A673 (cell line): ENCODE results near the gene ELFN2. TPM values are rescaled to one million over a fixed set of nuclear protein-coding genes. Genes with fewer than 3 reads are reported as not detected.
"Not testable (repeated sequence)": the region's sequence is repeated elsewhere in the genome, so short reads cannot be mapped to it uniquely, and the experiment has no call there.

Experiments used
- BruUV-seq: library from RNA; stranded (reverse); fragments of 400-500 nt; replicated peaks from 2 replicates; lab custom pipeline; 2021; lab: Mats Ljungman, UMichigan
- CTCF ChIA-PET: fragments of 300-600 bp; sonication (Branson Sonifier 250); formaldehyde crosslinking; loops from one replicate; lab custom pipeline; 2022; ENCODE audit warnings: antibody characterized with exemption; lab: Charles Lee
- POLR2A ChIA-PET: fragments of 300-600 bp; sonication (Branson Sonifier 250); formaldehyde crosslinking; loops from one replicate; lab custom pipeline; 2022; ENCODE audit warnings: antibody characterized with exemption; ENCODE audit not compliant: low non-redundant PET; lab: Charles Lee
- DNase-seq: peaks from one replicate; pipeline ENCODE4 v3.0.0-alpha.2; 2015; ENCODE audit warnings: low spot score
- H3K27ac ChIP-seq: fragments of 200-600 bp; sonication (generic); 2 replicates; pipeline ENCODE4 v1.5.1; 2016; ENCODE audit warnings: mixed run types, low read depth, mild to moderate bottlenecking, mixed read lengths, antibody characterized with exemption, low read length; ENCODE audit not compliant: poor library complexity, severe bottlenecking
- H3K27me3 ChIP-seq: fragments of 200-600 bp; sonication (generic); replicated peaks from 2 replicates; pipeline ENCODE4 v1.6.1; 2017; ENCODE audit warnings: mixed run types, low read depth, mild to moderate bottlenecking, mixed read lengths, antibody characterized with exemption, low read length; ENCODE audit not compliant: insufficient read depth, poor library complexity
- H3K36me3 ChIP-seq: fragments of 200-600 bp; sonication (generic); 2 replicates; pipeline ENCODE4 v1.6.1; 2016; ENCODE audit warnings: mixed run types, mild to moderate bottlenecking, mixed read lengths, antibody characterized with exemption, low read length; ENCODE audit not compliant: insufficient read depth, poor library complexity, severe bottlenecking
- H3K4me1 ChIP-seq: fragments of 200-600 bp; sonication (generic); 2 replicates; pipeline ENCODE4 v1.6.1; 2017; ENCODE audit warnings: mixed run types, mild to moderate bottlenecking, mixed read lengths, antibody characterized with exemption, low read length; ENCODE audit not compliant: insufficient read depth, poor library complexity, severe bottlenecking
- H3K4me3 ChIP-seq: fragments of 200-600 bp; sonication (generic); 2 replicates; pipeline ENCODE4 v1.5.1; 2016; ENCODE audit warnings: low read depth, mixed run types, mild to moderate bottlenecking, mixed read lengths, low read length; ENCODE audit not compliant: poor library complexity, severe bottlenecking
- H3K9me3 ChIP-seq: fragments of 200-600 bp; sonication (generic); 2 replicates; pipeline ENCODE4 v1.6.1; 2016; ENCODE audit warnings: mixed run types, low read depth, mild to moderate bottlenecking, mixed read lengths, antibody characterized with exemption, low read length; ENCODE audit not compliant: poor library complexity, severe bottlenecking
- CTCF ChIP-seq: fragments of 300-800, 200-600 bp; sonication (generic); conservative IDR thresholded peaks from 2 replicates; pipeline ENCODE4 v1.5.1; 2017; ENCODE audit warnings: low read depth, mild to moderate bottlenecking, antibody characterized with exemption, low read length, moderate library complexity, mixed read lengths
- EZH2 ChIP-seq: fragments of 200-600 bp; sonication (generic); IDR thresholded peaks from 2 replicates; pipeline ENCODE4 v1.6.1; 2017; ENCODE audit warnings: borderline replicate concordance, low read depth, mild to moderate bottlenecking, mixed read lengths, antibody characterized with exemption, low read length; ENCODE audit not compliant: poor library complexity, severe bottlenecking
- intact Hi-C: fragments of 100-400 bp; cut with micrococcal nuclease; formaldehyde crosslinking; loops from one replicate; pipeline ENCODE4 v1.10.0; 2022; ENCODE audit not compliant: unreplicated experiment
- total RNA-seq: library from RNA; stranded (reverse); gene quantifications from 2 replicates; pipeline ENCODE4 v1.2.3, GENCODE V29; 2021

ELFN2 gene
- total RNA-seq, 1 experiment from 2014 or later, result not detected

DNA sequence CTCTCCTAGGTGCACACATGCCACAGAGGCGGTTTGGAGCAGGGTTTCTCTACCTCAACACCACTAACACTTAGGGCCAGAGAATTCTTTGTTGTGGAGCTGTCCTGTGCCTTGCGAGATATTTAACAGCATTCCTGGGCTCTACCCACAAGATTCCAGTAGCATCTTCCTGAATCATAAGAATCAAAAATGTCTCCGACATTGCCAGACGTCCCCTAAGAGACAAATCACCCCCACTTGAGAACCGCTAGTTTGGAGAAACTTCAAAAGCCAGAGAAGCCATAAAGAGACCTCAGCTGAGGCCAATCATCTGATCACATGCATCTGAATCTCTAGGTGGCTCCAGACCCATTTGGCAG lies 42.8 kb upstream of the ELFN2 start:
- intact Hi-C loops, result no loop called here
- TF ChIP-seq CTCF (no peak), EZH2 (no peak)
- CTCF ChIA-PET, result no interaction called here

DNA sequence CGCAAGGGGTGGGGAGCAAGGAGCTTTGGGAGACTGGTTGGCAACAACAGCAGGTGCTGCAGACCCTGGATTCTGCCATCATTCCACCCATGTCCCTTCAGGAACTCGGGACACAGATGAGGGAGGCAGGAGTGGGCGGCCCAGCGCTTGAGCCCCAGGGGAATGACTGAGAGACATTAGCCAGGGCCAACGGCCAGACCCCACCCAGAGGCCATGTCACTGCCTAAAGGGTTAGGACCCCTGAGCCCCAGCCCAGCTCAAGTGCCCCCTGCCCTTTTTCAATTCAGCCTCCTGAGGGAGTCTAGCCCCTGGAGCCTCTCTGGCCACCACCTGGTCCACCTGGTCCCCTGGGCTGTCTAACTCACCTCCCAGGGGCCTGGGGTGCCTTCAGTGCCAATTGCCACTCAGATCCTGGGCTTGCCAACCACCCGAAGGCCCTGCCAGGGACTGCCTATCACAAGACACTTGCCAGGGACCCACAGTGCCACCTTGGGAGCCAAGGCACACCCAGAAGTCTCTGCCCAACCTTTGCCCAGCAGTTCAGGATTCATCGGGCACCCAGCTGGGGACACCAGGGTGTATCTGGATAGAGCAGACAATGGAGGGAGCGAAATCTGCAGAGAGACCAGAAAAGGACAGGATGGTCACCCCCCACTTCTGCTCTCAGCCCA lies 42.3 kb upstream of the ELFN2 start:
- ChIA-PET CTCF (no interaction called here), POLR2A (no interaction called here)
- DNase-seq, result no peak
- no peaks in the 10 kb centered on the region for H3K27me3 ChIP-seq
- intact Hi-C loops, result no loop called here
- H3K27ac ChIP-seq, result no peak overlapping the region
- H3K4me1 ChIP-seq, result no peaks in the 10 kb centered on the region
- H3K36me3 ChIP-seq, result no peaks in the 10 kb centered on the region
- no peaks in the 10 kb centered on the region for H3K9me3 ChIP-seq
- no peak for TF ChIP-seq CTCF
- no peak overlapping the region for H3K4me3 ChIP-seq
- BruUV-seq, result no TSS peak

More for the DNA sequence above, 42.8 kb upstream of the ELFN2 start:
- Histone ChIP-seq H3K4me1 (no peaks in the 10 kb centered on the region), H3K36me3 (no peaks in the 10 kb centered on the region), H3K27me3 (no peaks in the 10 kb centered on the region), H3K9me3 (no peaks in the 10 kb centered on the region), H3K4me3 (no peak overlapping the region), H3K27ac (no peak overlapping the region)
- no peak for DNase-seq
- POLR2A ChIA-PET, result no interaction called here
- no TSS peak for BruUV-seq

DNA sequence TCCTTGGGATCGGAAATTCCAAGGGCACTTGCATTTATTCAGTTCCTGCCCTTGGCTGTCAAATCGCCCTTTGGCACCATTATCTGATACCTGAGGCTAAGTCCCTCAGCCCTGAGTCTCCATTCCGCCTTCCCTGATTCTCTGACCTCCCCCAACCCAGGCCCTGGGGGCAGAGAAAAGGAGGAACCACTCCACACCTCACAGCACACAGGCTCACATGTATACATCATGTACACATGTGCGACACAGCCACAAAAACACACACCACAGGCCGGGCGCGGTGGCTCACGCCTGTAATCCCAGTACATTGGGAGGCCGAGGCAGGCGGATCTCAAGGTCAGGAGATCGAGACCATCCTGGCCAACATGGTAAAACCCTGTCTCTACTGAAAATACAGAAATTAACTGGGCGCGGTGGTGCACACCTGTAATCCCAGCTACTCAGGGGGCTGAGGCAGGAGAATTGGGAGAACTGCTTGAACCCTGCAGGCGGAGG lies 41.0 kb upstream of the ELFN2 start:
- H3K4me3 ChIP-seq, CTCF ChIA-PET, DNase-seq, H3K4me1 ChIP-seq, POLR2A ChIA-PET, H3K27ac ChIP-seq, H3K27me3 ChIP-seq, BruUV-seq, H3K36me3 ChIP-seq, intact Hi-C loops, H3K9me3 ChIP-seq: not testable (repeated sequence)

DNA sequence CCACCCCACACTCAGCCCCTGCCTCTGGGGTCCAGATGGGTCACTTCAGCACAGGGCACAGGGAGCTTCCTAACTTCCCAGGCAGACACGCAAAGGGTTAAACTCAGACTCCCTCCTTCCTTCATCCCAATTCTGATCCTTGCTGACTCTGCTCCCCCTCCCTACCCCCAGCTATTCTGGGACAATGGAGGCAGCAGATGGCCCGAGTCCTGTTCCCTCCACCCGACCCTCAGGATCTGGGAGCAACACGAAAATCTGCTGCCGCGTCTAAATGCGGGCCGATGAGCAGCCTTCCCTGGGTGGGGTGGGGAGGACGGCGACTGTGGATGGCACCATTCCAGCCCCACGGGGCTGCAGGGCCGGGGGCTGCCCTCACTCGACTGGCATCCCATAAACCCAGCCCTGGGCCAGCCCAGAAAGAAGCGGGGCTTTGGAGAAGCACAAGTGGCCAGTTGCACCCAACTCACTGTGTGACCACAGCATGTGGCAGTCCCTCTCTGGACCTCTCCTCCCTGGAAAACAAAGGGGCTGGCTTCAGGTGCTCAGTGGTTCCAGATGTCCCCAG lies 40.2 kb upstream of the ELFN2 start:
- Histone ChIP-seq H3K4me3 (no peak overlapping the region), H3K27ac (no peak overlapping the region), H3K27me3 (no peaks in the 10 kb centered on the region), H3K4me1 (no peaks in the 10 kb centered on the region), H3K9me3 (no peaks in the 10 kb centered on the region), H3K36me3 (no peaks in the 10 kb centered on the region)
- intact Hi-C loops, result no loop called here
- no peak for TF ChIP-seq CTCF
- TF ChIP-seq EZH2, result no peak
- no peak for DNase-seq
- BruUV-seq, result no TSS peak
- ChIA-PET POLR2A (no interaction called here), CTCF (no interaction called here)
